Cardiac muscle cell (in vitro differentiated cells and primary cell): ENCODE measurements around the gene GDPD5. TPM values are rescaled to one million over a fixed set of nuclear protein-coding genes. Genes with fewer than 3 reads are reported as not detected.

Source experiments
- DNase-seq, 2 donors: peaks; one replicate each; pipeline versions ENCODE4 v3.0.0 to v3.0.0-alpha.2; 2010 to 2017; ENCODE audit warnings: low read depth in 1 of 2, low spot score in 1 of 2
- H3K27ac ChIP-seq: fragments of 200-600 bp; sonication (generic); 2 replicates; pipeline ENCODE4 v1.5.1; 2016
- H3K27me3 ChIP-seq: fragments of 200-600 bp; sonication (generic); 2 replicates; pipeline ENCODE4 v1.6.0; 2016; ENCODE audit warnings: control low read depth
- H3K36me3 ChIP-seq: fragments of 200-600 bp; sonication (generic); 2 replicates; pipeline ENCODE4 v1.5.1; 2016; ENCODE audit warnings: control low read depth
- H3K4me1 ChIP-seq: fragments of 200-600 bp; sonication (generic); 2 replicates; pipeline ENCODE4 v1.8.1; 2017; ENCODE audit warnings: low read depth, mild to moderate bottlenecking, mixed run types
- H3K4me3 ChIP-seq: fragments of 200-600 bp; sonication (generic); 2 replicates; pipeline ENCODE4 v1.5.1; 2016; ENCODE audit warnings: mild to moderate bottlenecking
- H3K9me3 ChIP-seq: fragments of 200-600 bp; sonication (generic); 2 replicates; pipeline ENCODE4 v1.5.1; 2017; ENCODE audit warnings: low read depth, mild to moderate bottlenecking, control low read depth
- CTCF ChIP-seq: IDR thresholded peaks from 2 replicates; pipeline ENCODE4 v1.5.1; 2012; ENCODE audit warnings: low read depth, mild to moderate bottlenecking, low read length
- polyA plus RNA-seq: library from polyadenylated mRNA; unstranded; fragments of >200 nt; fragmentation: Nextera tagmentation; extraction: Ambion mirVana; gene quantifications from 2 replicates; pipeline ENCODE4 v1.2.1, GENCODE V29; 2016
- total RNA-seq: library from RNA; depleted of rRNA; stranded (reverse); fragments of >200 nt; gene quantifications from 2 replicates; pipeline ENCODE4 v1.2.3, GENCODE V29; 2016

GDPD5 gene
- total and polyA plus RNA-seq, 2 experiments from 2014 or later, result 6.6 to 19.4 TPM

- Histone ChIP-seq H3K36me3 (peaks cover 4% of the 10 kb centered on the region), H3K9me3 (no peaks in the 10 kb centered on the region), H3K4me1 (peaks cover 53% of the 10 kb centered on the region), H3K4me3 (peak overlapping the region; percentile 64), H3K27ac (peak overlapping the region; percentile 95), H3K27me3 (no peaks in the 10 kb centered on the region)
- DNase-seq, result no peak
- no peak for TF ChIP-seq CTCF
These were observed 35.8 kb upstream of the GDPD5 start for GRCh38 chr11:75561426-75562047.

GRCh38 chr11:75560644-75561043 is 34.9 kb upstream of the GDPD5 start:
- no peak for TF ChIP-seq CTCF
- Histone ChIP-seq H3K27me3 (no peaks in the 10 kb centered on the region), H3K36me3 (no peaks in the 10 kb centered on the region), H3K9me3 (no peaks in the 10 kb centered on the region), H3K4me3 (no peak overlapping the region), H3K27ac (peak overlapping the region; percentile 95), H3K4me1 (peaks cover 54% of the 10 kb centered on the region)
- no peak for DNase-seq

- peaks cover 55% of the 10 kb centered on the region for H3K4me1 ChIP-seq
- H3K27me3 ChIP-seq, result no peaks in the 10 kb centered on the region
- H3K9me3 ChIP-seq, result no peaks in the 10 kb centered on the region
- no peaks in the 10 kb centered on the region for H3K36me3 ChIP-seq
- no peak overlapping the region for H3K4me3 ChIP-seq
- TF ChIP-seq CTCF, result no peak
- peak; percentile 77 to 97 for DNase-seq
- peak overlapping the region; percentile 95 for H3K27ac ChIP-seq
These were observed 33.5 kb upstream of the GDPD5 start for GRCh38 chr11:75558939-75559843.

GRCh38 chr11:75557666-75558494 is 32.1 kb upstream of the GDPD5 start:
- TF ChIP-seq CTCF, result no peak
- Histone ChIP-seq H3K36me3 (no peaks in the 10 kb centered on the region), H3K27ac (peak overlapping the region; percentile 95), H3K4me3 (no peak overlapping the region), H3K27me3 (no peaks in the 10 kb centered on the region), H3K9me3 (no peaks in the 10 kb centered on the region), H3K4me1 (peaks cover 54% of the 10 kb centered on the region)
- DNase-seq, result peak in 1 of 2 donors; percentile 98

GRCh38 chr11:75556275-75556674 is 30.5 kb upstream of the GDPD5 start:
- Histone ChIP-seq H3K27ac (peak overlapping the region; percentile 95), H3K4me1 (peaks cover 50% of the 10 kb centered on the region), H3K9me3 (no peaks in the 10 kb centered on the region), H3K4me3 (no peak overlapping the region), H3K27me3 (no peaks in the 10 kb centered on the region), H3K36me3 (no peaks in the 10 kb centered on the region)
- DNase-seq, result no peak
- no peak for TF ChIP-seq CTCF
